H1 (cell line): Measurements from ENCODE around the gene TRABD2B.

Experiments used
- CBX8 ChIP-seq: fragments of 300-800, 300-1000 bp; sonication (generic); IDR thresholded peaks from 2 replicates; pipeline ENCODE4 v1.7.1; 2016; ENCODE audit warnings: low read depth, low read length, borderline replicate concordance
- CTCF ChIP-seq, 3 experiments: IDR thresholded peaks; 1 replicate in 2 of 3; 2 replicates in 1 of 3; pipeline versions ENCODE4 v1.5.1 to v1.6.1; 2011; ENCODE audit warnings: low read length in 3 of 3, mild to moderate bottlenecking in 3 of 3, inconsistent platforms in 2 of 3, low read depth in 1 of 3, moderate library complexity in 1 of 3; ENCODE audit not compliant: insufficient read depth in 1 of 3; ENCODE audit errors: control extremely low read depth in 1 of 3
- E2F6 ChIP-seq: IDR thresholded peaks from 2 replicates; pipeline ENCODE4 v1.6.1; 2012; ENCODE audit warnings: inconsistent platforms
- EP300 ChIP-seq, 2 experiments: IDR thresholded peaks; 1 replicate in 1 of 2; 2 replicates in 1 of 2; pipeline ENCODE4 v1.6.1; 2011 to 2012; ENCODE audit warnings: low read depth in 2 of 2, low read length in 2 of 2, mild to moderate bottlenecking in 2 of 2, borderline replicate concordance in 1 of 2, inconsistent platforms in 1 of 2, moderate library complexity in 1 of 2
- JUN ChIP-seq: IDR thresholded peaks from 2 replicates; pipeline ENCODE4 v1.6.1; 2011; ENCODE audit warnings: low read depth, mild to moderate bottlenecking, improper control_type of control experiment, low read length
- JUND ChIP-seq: IDR thresholded peaks from 2 replicates; pipeline ENCODE4 v1.6.1; 2011; ENCODE audit warnings: mild to moderate bottlenecking, improper control_type of control experiment, low read length
- MAFK ChIP-seq: IDR thresholded peaks from 2 replicates; pipeline ENCODE4 v1.6.1; 2012; ENCODE audit warnings: low read depth, mild to moderate bottlenecking, improper control_type of control experiment, low read length
- RAD21 ChIP-seq, 2 experiments: IDR thresholded peaks in 1 of 2; conservative IDR thresholded peaks in 1 of 2; 2 replicates each; pipeline ENCODE4 v1.6.1; 2011; ENCODE audit warnings: low read depth in 2 of 2, low read length in 2 of 2, improper control_type of control experiment in 1 of 2, inconsistent platforms in 1 of 2, mild to moderate bottlenecking in 1 of 2, moderate library complexity in 1 of 2
- TAF1 ChIP-seq: IDR thresholded peaks from 2 replicates; pipeline ENCODE4 v1.6.1; 2011; ENCODE audit warnings: mild to moderate bottlenecking, low read depth, low read length
- YY1 ChIP-seq: IDR thresholded peaks from 2 replicates; pipeline ENCODE4 v1.6.1; 2011; ENCODE audit warnings: low read depth, mild to moderate bottlenecking, low read length
- ZNF274 ChIP-seq: IDR thresholded peaks from 2 replicates; pipeline ENCODE4 v1.7.0; 2012; ENCODE audit warnings: low read length, borderline replicate concordance; ENCODE audit errors: extremely low read depth

GRCh38 chr1:47855230-47855629 is 142.0 kb downstream of the TRABD2B start:
- TF ChIP-seq TAF1: no peak
- TF ChIP-seq EP300 (IDR thresholded peaks at IDR 0.05; ENCODE audit: borderline replicate concordance in 1 of 2, low read depth in 2 of 2, low read length in 2 of 2): no peak
- no peak for TF ChIP-seq ZNF274
- TF ChIP-seq CBX8: no peak
- no peak for TF ChIP-seq YY1
- TF ChIP-seq MAFK: no peak
- no peak for TF ChIP-seq CTCF (IDR thresholded peaks at IDR 0.05; ENCODE audit: control extremely low read depth in 1 of 3, insufficient read depth in 1 of 3, low read depth in 1 of 3, low read length in 3 of 3)
- TF ChIP-seq JUN: no peak
- no peak for TF ChIP-seq E2F6
- no peak for TF ChIP-seq JUND
- TF ChIP-seq RAD21 (IDR thresholded peaks at IDR 0.05 in 1 of 2, conservative IDR thresholded peaks at IDR 0.05 in 1 of 2; ENCODE audit: low read depth in 2 of 2, low read length in 2 of 2): no peak
